HCT116 (cell line): ENCODE results near the gene AARS2. TPM values are rescaled to one million over a fixed set of nuclear protein-coding genes. Genes with fewer than 3 reads are reported as not detected.

Source experiments
- ATAC-seq: fragments of 200-7000 bp; cut with Tn5 transposase; 2 replicates; pipeline ENCODE4 v1.9.1; 2020; ENCODE audit warnings: mild to moderate bottlenecking, moderate library complexity
- BruUV-seq: library from RNA; stranded (reverse); fragments of 400-500 nt; replicated peaks from 2 replicates; lab custom pipeline; 2021; lab: Mats Ljungman, UMichigan
- CTCF ChIA-PET: fragments of 300-600 bp; sonication (Branson Sonifier 250); formaldehyde crosslinking; loops from one replicate; lab custom pipeline; 2021; ENCODE audit warnings: antibody characterized with exemption; lab: Charles Lee
- POLR2A ChIA-PET: fragments of 300-600, 350-600 bp; sonication (Branson Sonifier 250); formaldehyde crosslinking; loops from one replicate; lab custom pipeline; 2021; ENCODE audit warnings: antibody characterized with exemption; lab: Charles Lee
- RAD21 ChIA-PET, 2 experiments: fragments of 300-600 bp; sonication (Branson Sonifier 250); formaldehyde crosslinking; loops; one replicate each; lab custom pipeline; 2023; ENCODE audit warnings: low total read pairs in 2 of 2; ENCODE audit not compliant: uncharacterized antibody in 2 of 2, unreplicated experiment in 2 of 2, low non-redundant PET in 1 of 2; lab: Charles Lee
- DNase-seq: peaks from one replicate; pipeline ENCODE4 v3.0.0-alpha.2; 2010; ENCODE audit warnings: low read depth, low spot score
- H2AFZ ChIP-seq: fragments of 200-600 bp; shearing (Covaris generic), sonication (generic); 2 replicates; pipeline ENCODE4 v1.6.1; 2017; ENCODE audit warnings: low read depth, mixed run types, mixed read lengths, antibody characterized with exemption, low read length; ENCODE audit not compliant: poor library complexity, severe bottlenecking
- H3K27ac ChIP-seq: 2 replicates; pipeline ENCODE4 v1.5.1; 2012; ENCODE audit warnings: low read depth, low read length
- H3K27me3 ChIP-seq: fragments of 200-600 bp; sonication (generic); 2 replicates; pipeline ENCODE4 v1.6.1; 2016; ENCODE audit warnings: mixed run types, low read length, mixed read lengths; ENCODE audit not compliant: insufficient read depth
- H3K36me3 ChIP-seq, 2 experiments: fragments of 200-500 bp in 1 of 2; fragments of 200-600 bp in 1 of 2; sonication (Bioruptor generic) in 1 of 2; sonication (generic) in 1 of 2; 2 replicates each; pipeline versions ENCODE4 v1.5.1 to v1.6.1; 2014 to 2016; ENCODE audit warnings: low read length in 2 of 2, inconsistent platforms in 1 of 2, mixed read lengths in 1 of 2, mixed run types in 1 of 2; ENCODE audit not compliant: insufficient read depth in 2 of 2, control insufficient read depth in 1 of 2
- H3K4me1 ChIP-seq, 2 experiments: fragments of 200-600 bp in 1 of 2; sonication (generic) in 1 of 2; 2 replicates each; pipeline versions ENCODE4 v1.5.1 to v1.6.1; 2012 to 2017; ENCODE audit warnings: low read length in 2 of 2, inconsistent platforms in 1 of 2, mild to moderate bottlenecking in 1 of 2, mixed read lengths in 1 of 2, mixed run types in 1 of 2, moderate library complexity in 1 of 2; ENCODE audit not compliant: insufficient read depth in 2 of 2, control insufficient read depth in 1 of 2
- H3K4me2 ChIP-seq: fragments of 200-600 bp; sonication (generic); 2 replicates; pipeline ENCODE4 v1.6.1; 2017; ENCODE audit warnings: mixed run types, low read length, mixed read lengths
- H3K4me3 ChIP-seq, 2 experiments: fragments of 200-600 bp in 1 of 2; sonication (generic) in 1 of 2; replicated peaks in 1 of 2; 2 replicates each; pipeline ENCODE4 v1.5.1; 2011 to 2016; ENCODE audit warnings: low read length in 2 of 2, control low read depth in 1 of 2, low read depth in 1 of 2, mild to moderate bottlenecking in 1 of 2, mixed read lengths in 1 of 2, mixed run types in 1 of 2
- H3K79me2 ChIP-seq: fragments of 200-600 bp; sonication (generic); 2 replicates; pipeline ENCODE4 v1.6.1; 2017; ENCODE audit warnings: mild to moderate bottlenecking, mixed run types, low read length, moderate library complexity, mixed read lengths; ENCODE audit not compliant: insufficient read depth
- H3K9ac ChIP-seq: fragments of 200-600 bp; sonication (generic); 2 replicates; pipeline ENCODE4 v1.6.1; 2016; ENCODE audit warnings: low read length, mixed read lengths
- H3K9me2 ChIP-seq: fragments of 200-600 bp; sonication (generic), shearing (Covaris generic); 2 replicates; pipeline ENCODE4 v1.6.1; 2017; ENCODE audit warnings: mixed run types, mild to moderate bottlenecking, moderate library complexity; ENCODE audit not compliant: insufficient read depth
- H3K9me3 ChIP-seq, 2 experiments: fragments of 200-500 bp in 1 of 2; fragments of 200-600 bp in 1 of 2; sonication (Bioruptor generic) in 1 of 2; sonication (generic) in 1 of 2; 2 replicates each; pipeline ENCODE4 v1.6.1; 2014 to 2017; ENCODE audit warnings: low read length in 2 of 2, mixed read lengths in 2 of 2, inconsistent platforms in 1 of 2, low read depth in 1 of 2, mild to moderate bottlenecking in 1 of 2, mixed run types in 1 of 2, moderate library complexity in 1 of 2; ENCODE audit not compliant: control insufficient read depth in 1 of 2, insufficient read depth in 1 of 2
- H4K20me1 ChIP-seq: fragments of 200-600 bp; sonication (generic), shearing (Covaris generic); 2 replicates; pipeline ENCODE4 v1.6.1; 2017; ENCODE audit warnings: mixed run types, mild to moderate bottlenecking, moderate library complexity; ENCODE audit not compliant: insufficient read depth
- CBX3 ChIP-seq: IDR thresholded peaks from 2 replicates; pipeline ENCODE4 v1.6.1; 2012; ENCODE audit warnings: low read depth
- EGR1 ChIP-seq: IDR thresholded peaks from 2 replicates; pipeline ENCODE4 v1.6.1; 2012; ENCODE audit warnings: low read depth
- EZH2 ChIP-seq: fragments of 200-600 bp; sonication (generic); IDR thresholded peaks from 2 replicates; pipeline ENCODE4 v1.6.1; 2017; ENCODE audit warnings: antibody characterized with exemption, mixed run types
- MAX ChIP-seq: IDR thresholded peaks from 2 replicates; pipeline ENCODE4 v1.6.1; 2012
- POLR2A ChIP-seq: IDR thresholded peaks from 2 replicates; pipeline ENCODE4 v1.7.0; 2011; ENCODE audit warnings: borderline replicate concordance; ENCODE audit not compliant: insufficient read depth, insufficient read length; ENCODE audit errors: extremely low read depth
- SIN3A ChIP-seq: IDR thresholded peaks from 2 replicates; pipeline ENCODE4 v1.6.1; 2012; ENCODE audit warnings: low read depth
- SP1 ChIP-seq: IDR thresholded peaks from 2 replicates; pipeline ENCODE4 v1.6.1; 2012; ENCODE audit warnings: low read depth
- SRF ChIP-seq: IDR thresholded peaks from 2 replicates; pipeline ENCODE4 v1.6.1; 2012; ENCODE audit warnings: low read depth
- YY1 ChIP-seq: IDR thresholded peaks from 2 replicates; pipeline ENCODE4 v1.6.1; 2011; ENCODE audit warnings: low read length, low read depth, moderate library complexity, mild to moderate bottlenecking; ENCODE audit not compliant: insufficient replicate concordance; ENCODE audit errors: extremely low read depth
- ZNF274 ChIP-seq: fragments of 200-500 bp; sonication (Bioruptor generic); IDR thresholded peaks from 2 replicates; pipeline ENCODE4 v1.6.1; 2014; ENCODE audit warnings: mild to moderate bottlenecking, low read depth, low read length, inconsistent platforms
- intact Hi-C: fragments of 100-400 bp; cut with micrococcal nuclease; formaldehyde crosslinking; loops from 2 replicates; pipeline ENCODE4 v1.10.0; 2022
- total RNA-seq: library from RNA; stranded (reverse); gene quantifications from one replicate; pipeline ENCODE4 v1.2.1, GENCODE V29; 2021; ENCODE audit not compliant: unreplicated experiment
- TF ChIP-seq, protein P1 (sequence below): IDR thresholded peaks from 2 replicates; pipeline ENCODE4 v1.6.1; 2012; ENCODE audit warnings: low read depth

The AARS2 gene
- total RNA-seq, 1 experiment from 2014 or later, result 14.9 TPM

DNA sequence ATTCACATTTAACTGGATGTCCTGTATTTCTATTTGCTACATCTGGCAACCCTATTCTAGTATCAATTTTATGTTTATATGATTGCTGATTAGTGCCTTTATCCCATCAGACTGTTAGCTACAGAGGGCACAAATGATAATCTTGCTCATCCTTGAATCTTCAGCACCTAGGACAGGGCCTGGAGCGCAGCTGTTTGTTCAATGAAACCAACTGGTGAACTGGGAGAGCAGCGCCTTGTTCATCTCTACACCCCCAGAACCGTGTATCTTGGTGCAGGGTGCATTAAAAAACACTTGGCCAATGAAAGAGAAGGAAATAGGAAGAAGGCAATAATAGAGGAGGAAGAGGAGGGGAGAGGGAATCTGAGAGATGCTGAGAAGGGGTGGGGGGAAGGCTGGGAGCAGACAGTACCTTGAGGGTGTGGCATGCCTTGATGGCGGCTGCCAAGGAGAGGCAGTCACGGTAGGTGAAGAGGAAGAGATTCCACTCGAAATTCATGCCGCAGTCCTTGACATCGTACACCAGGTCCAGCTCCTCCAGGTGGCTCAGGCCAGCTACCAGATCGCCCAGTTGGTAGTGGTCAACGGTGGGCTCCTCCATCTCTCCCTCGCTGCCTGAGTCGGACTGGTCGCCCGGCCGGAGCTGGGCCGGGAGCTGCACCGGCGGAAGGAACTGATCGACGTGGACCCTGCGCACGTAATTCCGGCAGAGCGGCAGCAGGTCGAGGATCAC lies 27.4 kb downstream of the AARS2 start:
- no peak overlapping the region for H3K27ac ChIP-seq
- peaks cover 51% of the 10 kb centered on the region for H3K27me3 ChIP-seq
- no peaks in the 10 kb centered on the region for H3K9me2 ChIP-seq
- ChIA-PET RAD21 (no interaction called here), CTCF (no interaction called here), POLR2A (no interaction called here)
- no peaks in the 10 kb centered on the region for H4K20me1 ChIP-seq
- H3K4me2 ChIP-seq, result no peak overlapping the region
- H3K36me3 ChIP-seq, result no peaks in the 10 kb centered on the region
- no peaks in the 10 kb centered on the region for H3K79me2 ChIP-seq
- no peak overlapping the region for H3K4me3 ChIP-seq
- DNase-seq, result no peak
- no peak for ATAC-seq
- no peak overlapping the region for H2AFZ ChIP-seq
- no peak overlapping the region for H3K9ac ChIP-seq
- H3K4me1 ChIP-seq, result no peaks in the 10 kb centered on the region
- intact Hi-C loops, result no loop called here
- TF ChIP-seq, protein P1, sequence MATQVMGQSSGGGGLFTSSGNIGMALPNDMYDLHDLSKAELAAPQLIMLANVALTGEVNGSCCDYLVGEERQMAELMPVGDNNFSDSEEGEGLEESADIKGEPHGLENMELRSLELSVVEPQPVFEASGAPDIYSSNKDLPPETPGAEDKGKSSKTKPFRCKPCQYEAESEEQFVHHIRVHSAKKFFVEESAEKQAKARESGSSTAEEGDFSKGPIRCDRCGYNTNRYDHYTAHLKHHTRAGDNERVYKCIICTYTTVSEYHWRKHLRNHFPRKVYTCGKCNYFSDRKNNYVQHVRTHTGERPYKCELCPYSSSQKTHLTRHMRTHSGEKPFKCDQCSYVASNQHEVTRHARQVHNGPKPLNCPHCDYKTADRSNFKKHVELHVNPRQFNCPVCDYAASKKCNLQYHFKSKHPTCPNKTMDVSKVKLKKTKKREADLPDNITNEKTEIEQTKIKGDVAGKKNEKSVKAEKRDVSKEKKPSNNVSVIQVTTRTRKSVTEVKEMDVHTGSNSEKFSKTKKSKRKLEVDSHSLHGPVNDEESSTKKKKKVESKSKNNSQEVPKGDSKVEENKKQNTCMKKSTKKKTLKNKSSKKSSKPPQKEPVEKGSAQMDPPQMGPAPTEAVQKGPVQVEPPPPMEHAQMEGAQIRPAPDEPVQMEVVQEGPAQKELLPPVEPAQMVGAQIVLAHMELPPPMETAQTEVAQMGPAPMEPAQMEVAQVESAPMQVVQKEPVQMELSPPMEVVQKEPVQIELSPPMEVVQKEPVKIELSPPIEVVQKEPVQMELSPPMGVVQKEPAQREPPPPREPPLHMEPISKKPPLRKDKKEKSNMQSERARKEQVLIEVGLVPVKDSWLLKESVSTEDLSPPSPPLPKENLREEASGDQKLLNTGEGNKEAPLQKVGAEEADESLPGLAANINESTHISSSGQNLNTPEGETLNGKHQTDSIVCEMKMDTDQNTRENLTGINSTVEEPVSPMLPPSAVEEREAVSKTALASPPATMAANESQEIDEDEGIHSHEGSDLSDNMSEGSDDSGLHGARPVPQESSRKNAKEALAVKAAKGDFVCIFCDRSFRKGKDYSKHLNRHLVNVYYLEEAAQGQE, result peak; percentile 71
- TF ChIP-seq SIN3A, result no peak
- TF ChIP-seq, all 23 proteins: peak for 1
- no peaks in the 10 kb centered on the region for H3K9me3 ChIP-seq
- no TSS peak for BruUV-seq

- Histone ChIP-seq H3K79me2 (no peaks in the 10 kb centered on the region), H3K4me3 (no peak overlapping the region)
- no TSS peak for BruUV-seq
- no peak for TF ChIP-seq YY1
- TF ChIP-seq CBX3, result no peak
- no peak for TF ChIP-seq SRF
- TF ChIP-seq SP1, result no peak
- no peak for TF ChIP-seq EGR1
- TF ChIP-seq ZNF274, result no peak
- no peak for TF ChIP-seq POLR2A
- no peak for TF ChIP-seq MAX
- no peak for TF ChIP-seq EZH2
- TF ChIP-seq, all 23 proteins: peak for 0
- no peaks in the 10 kb centered on the region for H3K36me3 ChIP-seq
- CTCF ChIA-PET, result no interaction called here
- H3K4me2 ChIP-seq, result no peak overlapping the region
- no peaks in the 10 kb centered on the region for H3K9me3 ChIP-seq
- intact Hi-C loops, result no loop called here
- no peaks in the 10 kb centered on the region for H3K9me2 ChIP-seq
- H3K9ac ChIP-seq, result no peak overlapping the region
- no peak for ATAC-seq
- peaks cover 50% of the 10 kb centered on the region for H3K27me3 ChIP-seq
- no peaks in the 10 kb centered on the region for H3K4me1 ChIP-seq
- H2AFZ ChIP-seq, result no peak overlapping the region
- no peaks in the 10 kb centered on the region for H4K20me1 ChIP-seq
- POLR2A ChIA-PET, result no interaction called here
- no peak for DNase-seq
- RAD21 ChIA-PET, result no interaction called here
- H3K27ac ChIP-seq, result no peak overlapping the region
Measured at GRCh38 chr6:44284867-44285266, 28.3 kb downstream of the AARS2 start.
